AG10803 (cell line): Measurements from ENCODE around the gene MBNL2.

Experiments used
- DNase-seq: peaks from one replicate; pipeline ENCODE4 v3.0.0; 2010; ENCODE audit warnings: low read depth
- H3K4me3 ChIP-seq: 2 replicates; pipeline ENCODE4 v1.5.1; 2011; ENCODE audit warnings: mild to moderate bottlenecking, low read length, control low read depth
- CTCF ChIP-seq: conservative IDR thresholded peaks from 2 replicates; pipeline ENCODE4 v1.5.1; 2011; ENCODE audit warnings: mild to moderate bottlenecking, low read length, control low read depth, inconsistent platforms

Gene MBNL2

GRCh38 chr13:97440598-97441170, 218.6 kb downstream of the MBNL2 start:
- no peak for DNase-seq
- H3K4me3 ChIP-seq = no peak overlapping the region
- TF ChIP-seq CTCF = no peak

GRCh38 chr13:97441368-97441767, 219.2 kb downstream of the MBNL2 start:
- no peak for TF ChIP-seq CTCF
- DNase-seq = no peak
- H3K4me3 ChIP-seq = no peak overlapping the region
